Peyer's patch (tissue), 4 donors: ENCODE results near the gene NCOA3.

Experiments used
- CTCF ChIP-seq, 6 experiments: fragments of 450-650 bp in 4 of 6; fragments of 200-600 bp in 2 of 6; sonication (generic) in 1 of 6; IDR thresholded peaks; one replicate each; pipeline ENCODE4 v1.5.1; 2017 to 2019; ENCODE audit warnings: antibody characterized with exemption in 6 of 6, mild to moderate bottlenecking in 3 of 6, moderate library complexity in 1 of 6
- POLR2A ChIP-seq, 2 donors: fragments of 450-650 bp; IDR thresholded peaks; one replicate each; pipeline ENCODE4 v1.5.1; 2017; ENCODE audit warnings: antibody characterized with exemption in 2 of 2, mild to moderate bottlenecking in 2 of 2, moderate library complexity in 2 of 2

- TF ChIP-seq CTCF (IDR thresholded peaks at IDR 0.05) = no peak
- TF ChIP-seq POLR2A (IDR thresholded peaks at IDR 0.05) = no peak
These were observed 111.0 kb downstream of the NCOA3 start for GRCh38 chr20:47612670-47613069.
